Stimulated activated CD8-positive, alpha-beta memory T cell treated with anti-CD3 and anti-CD28 coated beads, Interleukin-15, amount 100 ng/mL, for 1 hour (primary cell): ENCODE measurements around the gene UFC1.

Source experiments
- DNase-seq: peaks from one replicate; pipeline ENCODE4 v3.0.0-alpha.2; 2020; ENCODE audit warnings: low read depth

The UFC1 gene

GRCh38 chr1:161171191-161171590, 17.4 kb downstream of the UFC1 start:
- no peak for DNase-seq

- no peak for DNase-seq
These were observed 17.9 kb downstream of the UFC1 start for GRCh38 chr1:161171696-161172095.

- no peak for DNase-seq
These were observed 18.6 kb downstream of the UFC1 start for GRCh38 chr1:161172349-161172748.

GRCh38 chr1:161172776-161173376, 19.1 kb downstream of the UFC1 start:
- no peak for DNase-seq

- DNase-seq: no peak
These were observed 19.9 kb downstream of the UFC1 start for GRCh38 chr1:161173711-161174110.

- DNase-seq: no peak
These were observed 21.1 kb downstream of the UFC1 start for GRCh38 chr1:161174911-161175310.

- no peak for DNase-seq
These were observed 22.1 kb downstream of the UFC1 start for GRCh38 chr1:161175771-161176453.

- DNase-seq: no peak
These were observed 22.8 kb downstream of the UFC1 start for GRCh38 chr1:161176468-161177111.

GRCh38 chr1:161177112-161177935, 23.5 kb downstream of the UFC1 start, which contains the start of gene B4GALT3:
B4GALT3 (minus strand) TSS chr1:161177507; CDS start chr1:161176060, 1,447 bp downstream.
- DNase-seq: peak; percentile 97

GRCh38 chr1:161177936-161178244, 24.1 kb downstream of the UFC1 start:
- no peak for DNase-seq

- no peak for DNase-seq
These were observed 25.9 kb downstream of the UFC1 start for GRCh38 chr1:161179698-161180097.

- no peak for DNase-seq
These were observed 26.9 kb downstream of the UFC1 start for GRCh38 chr1:161180639-161181038.

- DNase-seq: no peak
These were observed 28.4 kb downstream of the UFC1 start for GRCh38 chr1:161182214-161182613.

- peak; percentile 53 for DNase-seq
These were observed 31.5 kb downstream of the UFC1 start for GRCh38 chr1:161185282-161185682.

GRCh38 chr1:161185732-161186311, 32.0 kb downstream of the UFC1 start:
- DNase-seq: no peak

- no peak for DNase-seq
These were observed 33.5 kb downstream of the UFC1 start for GRCh38 chr1:161187311-161187710.

GRCh38 chr1:161188381-161188780, 34.6 kb downstream of the UFC1 start:
- DNase-seq: no peak

GRCh38 chr1:161189036-161189435, 35.3 kb downstream of the UFC1 start:
- no peak for DNase-seq

GRCh38 chr1:161190962-161191521, 37.3 kb downstream of the UFC1 start:
- DNase-seq: no peak

GRCh38 chr1:161191971-161192370, 38.2 kb downstream of the UFC1 start:
- DNase-seq: no peak

- peak; percentile 45 for DNase-seq
These were observed 39.0 kb downstream of the UFC1 start for GRCh38 chr1:161192476-161193465.
